Measurements from ENCODE around the gene SH3BP2. TPM values are rescaled to one million over a fixed set of nuclear protein-coding genes. Genes with fewer than 3 reads are reported as not detected.

The SH3BP2 gene
- total RNA-seq, 2 experiments from 2014 or later, result 77.0 to 80.3 TPM

DNA sequence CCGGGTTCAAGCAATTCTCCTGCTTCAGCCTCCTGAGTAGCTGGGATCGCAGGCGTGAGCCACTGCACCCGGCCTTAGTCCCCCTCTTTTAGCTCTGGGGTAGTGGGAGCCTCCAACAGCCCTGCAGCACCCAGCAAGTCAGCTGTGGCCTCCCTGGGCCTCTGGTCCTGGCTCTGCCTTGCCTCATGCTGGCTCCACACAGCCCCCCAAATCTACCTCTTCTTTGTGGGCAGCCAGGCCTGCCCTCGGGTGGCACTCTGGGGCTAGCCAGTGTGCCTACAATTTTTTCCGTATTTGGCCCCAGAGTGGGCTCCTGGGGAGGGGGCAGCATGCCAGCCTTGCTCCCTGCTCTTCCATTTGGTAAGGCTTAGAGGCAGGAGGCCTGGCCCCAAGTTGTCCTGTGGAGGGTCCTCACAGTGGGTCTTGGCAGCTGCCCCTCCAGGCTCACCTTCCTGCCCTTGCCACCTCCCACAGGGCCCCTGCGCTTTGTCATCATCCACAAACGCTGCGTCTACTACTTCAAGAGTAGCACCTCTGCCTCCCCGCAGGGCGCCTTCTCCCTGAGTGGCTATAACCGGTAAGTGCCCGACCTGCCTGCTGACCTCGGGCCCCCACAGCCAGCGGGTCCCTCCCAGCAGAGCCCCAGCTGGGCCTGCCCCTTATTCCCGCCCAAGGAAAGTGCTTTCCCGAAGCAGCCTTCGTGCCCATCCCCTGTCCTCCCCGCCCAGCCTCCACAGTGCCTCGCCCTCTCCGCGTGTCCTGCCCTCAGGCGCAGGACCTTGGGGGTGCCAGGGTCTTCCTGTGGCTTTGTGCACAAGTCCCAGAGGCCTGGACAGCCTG, 29.8 kb downstream of the SH3BP2 start:
- peaks cover 7% of the 10 kb centered on the region for H3K9me3 Mint-ChIP-seq
- H3K27me3 Mint-ChIP-seq, result no peaks in the 10 kb centered on the region
- CTCF ChIA-PET, result no interaction called here
- DNase-seq, result no peak
- no peak overlapping the region for H3K27ac Mint-ChIP-seq
- H3K4me3 Mint-ChIP-seq, result no peak overlapping the region
- POLR2A ChIA-PET, result no interaction called here
- H3K36me3 Mint-ChIP-seq (ENCODE audit: low read depth), result peaks cover 53% of the 10 kb centered on the region
- H3K4me1 Mint-ChIP-seq, result peaks cover 16% of the 10 kb centered on the region

- H3K27me3 Mint-ChIP-seq, result no peaks in the 10 kb centered on the region
- peaks cover 14% of the 10 kb centered on the region for H3K4me1 Mint-ChIP-seq
- CTCF ChIA-PET, result no interaction called here
- DNase-seq, result no peak
- POLR2A ChIA-PET, result no interaction called here
- H3K4me3 Mint-ChIP-seq, result no peak overlapping the region
- H3K27ac Mint-ChIP-seq, result no peak overlapping the region
- peaks cover 7% of the 10 kb centered on the region for H3K9me3 Mint-ChIP-seq
- H3K36me3 Mint-ChIP-seq (ENCODE audit: low read depth), result peaks cover 55% of the 10 kb centered on the region
These were observed 30.4 kb downstream of the SH3BP2 start for GRCh38 chr4:2823301-2823670.

- CTCF ChIA-PET, result no interaction called here
- H3K4me1 Mint-ChIP-seq, result peaks cover 14% of the 10 kb centered on the region
- DNase-seq, result no peak
These were observed 30.9 kb downstream of the SH3BP2 start for GRCh38 chr4:2823671-2824328.

DNA sequence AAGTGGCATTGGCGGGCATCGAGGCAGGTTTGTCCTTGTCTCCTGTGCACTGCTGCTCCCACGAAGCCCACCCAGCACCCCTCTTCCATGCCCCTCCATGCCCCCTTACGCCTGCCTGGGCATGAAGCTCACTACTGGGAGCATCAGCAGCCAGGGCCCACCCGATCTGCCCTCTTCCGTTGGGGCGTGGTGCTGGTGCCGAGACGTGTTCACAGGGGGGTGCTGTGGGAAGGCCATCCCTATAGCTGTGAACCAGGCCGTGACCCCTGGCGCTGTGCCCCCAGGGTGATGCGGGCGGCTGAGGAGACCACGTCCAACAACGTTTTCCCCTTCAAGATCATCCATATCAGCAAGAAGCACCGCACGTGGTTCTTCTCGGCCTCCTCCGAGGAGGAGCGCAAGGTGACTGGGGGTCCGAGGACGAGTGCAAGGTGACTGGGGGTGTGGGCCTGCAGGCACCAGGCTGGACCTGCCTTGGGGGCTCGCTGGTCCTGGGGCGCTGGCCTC, 31.5 kb downstream of the SH3BP2 start:
- ChIA-PET POLR2A (no interaction called here), CTCF (no interaction called here)
- no peak for DNase-seq
- H3K36me3 Mint-ChIP-seq (ENCODE audit: low read depth), result peaks cover 63% of the 10 kb centered on the region
- H3K27me3 Mint-ChIP-seq, result no peaks in the 10 kb centered on the region
- H3K9me3 Mint-ChIP-seq, result peaks cover 7% of the 10 kb centered on the region
- no peak overlapping the region for H3K27ac Mint-ChIP-seq
- no peak overlapping the region for H3K4me3 Mint-ChIP-seq
- peaks cover 10% of the 10 kb centered on the region for H3K4me1 Mint-ChIP-seq

More at GRCh38 chr4:2823671-2824328, 30.9 kb downstream of the SH3BP2 start:
- Mint-ChIP-seq H3K4me3 (no peak overlapping the region), H3K9me3 (peaks cover 7% of the 10 kb centered on the region), H3K36me3 (ENCODE audit: low read depth) (peaks cover 61% of the 10 kb centered on the region), H3K27me3 (no peaks in the 10 kb centered on the region), H3K27ac (no peak overlapping the region)
- POLR2A ChIA-PET, result no interaction called here

DNA sequence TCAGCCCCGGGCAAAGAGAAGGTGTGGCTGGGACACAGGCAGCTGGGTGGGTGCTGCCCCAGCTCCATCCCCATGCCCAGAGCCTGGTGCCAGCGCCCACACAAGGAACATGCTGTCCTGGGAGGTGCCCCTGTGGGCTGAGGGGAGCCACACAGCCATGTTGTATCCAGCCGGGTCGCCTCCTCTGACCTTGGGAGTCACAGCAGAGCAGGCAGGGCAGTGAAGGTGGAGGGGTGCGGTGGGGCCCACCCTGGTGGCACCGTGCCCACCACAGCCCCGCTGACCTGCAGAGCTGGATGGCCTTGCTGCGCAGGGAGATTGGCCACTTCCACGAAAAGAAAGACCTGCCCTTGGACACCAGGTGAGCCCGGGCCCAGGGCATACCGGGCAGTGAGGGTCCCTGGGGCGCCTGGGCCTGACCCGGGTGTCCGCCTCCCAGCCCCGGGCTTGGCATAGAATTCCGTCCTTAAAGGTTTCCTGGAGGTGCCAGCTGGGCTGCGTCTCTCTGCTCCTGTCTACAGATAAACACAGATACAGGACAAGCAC, 32.0 kb downstream of the SH3BP2 start:
- ChIA-PET CTCF (no interaction called here), POLR2A (no interaction called here)
- Mint-ChIP-seq H3K9me3 (peaks cover 7% of the 10 kb centered on the region), H3K27me3 (no peaks in the 10 kb centered on the region), H3K4me1 (peaks cover 5% of the 10 kb centered on the region), H3K36me3 (ENCODE audit: low read depth) (peaks cover 62% of the 10 kb centered on the region), H3K27ac (no peak overlapping the region), H3K4me3 (no peak overlapping the region)
- DNase-seq, result no peak

GRCh38 chr4:2825740-2826139, 32.9 kb downstream of the SH3BP2 start:
- peaks cover 7% of the 10 kb centered on the region for H3K9me3 Mint-ChIP-seq
- no peak for DNase-seq
- H3K27ac Mint-ChIP-seq, result no peak overlapping the region
- peaks cover 62% of the 10 kb centered on the region for H3K36me3 Mint-ChIP-seq (ENCODE audit: low read depth)
- H3K4me1 Mint-ChIP-seq, result peaks cover 3% of the 10 kb centered on the region
- POLR2A ChIA-PET, result no interaction called here
- CTCF ChIA-PET, result no interaction called here
- no peak overlapping the region for H3K4me3 Mint-ChIP-seq
- no peaks in the 10 kb centered on the region for H3K27me3 Mint-ChIP-seq

GRCh38 chr4:2827071-2827873, 34.4 kb downstream of the SH3BP2 start:
- Mint-ChIP-seq H3K27me3 (no peaks in the 10 kb centered on the region), H3K9me3 (peaks cover 7% of the 10 kb centered on the region), H3K4me1 (peaks cover 3% of the 10 kb centered on the region), H3K4me3 (no peak overlapping the region), H3K27ac (no peak overlapping the region), H3K36me3 (ENCODE audit: low read depth) (peaks cover 66% of the 10 kb centered on the region)
- CTCF ChIA-PET, result no interaction called here
- no peak for DNase-seq
- POLR2A ChIA-PET, result no interaction called here

DNA sequence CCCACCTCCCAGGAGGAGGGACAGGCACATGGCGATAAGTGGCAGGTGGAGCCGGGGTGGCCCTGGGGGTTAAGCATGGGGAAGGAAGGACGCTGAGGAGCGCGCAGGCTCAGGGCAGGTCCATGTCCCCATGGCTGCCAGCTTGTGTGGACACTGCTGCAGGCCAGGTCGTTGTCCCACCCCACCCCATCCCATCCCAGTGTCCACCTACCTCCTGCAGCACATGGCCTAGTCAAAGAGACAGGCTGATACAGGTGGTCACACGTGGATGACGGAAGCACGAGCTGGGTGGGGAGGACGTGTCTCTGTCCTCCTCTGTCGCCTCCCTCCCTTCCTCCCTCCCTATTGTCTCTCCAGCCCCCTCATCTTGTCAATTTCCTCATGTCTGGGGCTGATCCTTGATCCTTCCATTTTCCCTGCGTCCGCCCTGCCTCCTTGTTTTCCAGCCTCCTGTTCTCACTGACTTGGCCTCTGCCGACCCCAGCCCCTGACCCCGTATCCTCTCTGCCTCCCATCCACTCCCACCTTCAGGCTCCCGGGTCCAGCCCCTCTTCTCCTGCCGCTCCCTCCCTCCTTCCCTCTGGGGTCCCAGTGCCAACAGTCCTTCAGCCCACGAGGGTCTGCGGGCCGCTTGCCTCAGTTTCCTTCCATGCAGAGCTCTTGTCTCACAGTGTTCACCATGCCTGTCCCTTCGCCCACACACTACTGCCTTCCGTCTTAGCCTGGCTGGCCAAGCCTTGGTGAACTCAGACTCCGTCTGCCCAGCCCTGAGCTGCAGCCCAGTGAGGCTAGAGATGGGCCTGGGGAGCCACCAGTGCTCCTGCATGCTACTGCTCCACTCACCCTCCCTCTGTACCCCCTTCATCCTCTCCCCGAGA, 35.2 kb downstream of the SH3BP2 start:
- no peaks in the 10 kb centered on the region for H3K27me3 Mint-ChIP-seq
- CTCF ChIA-PET, result no interaction called here
- peaks cover 3% of the 10 kb centered on the region for H3K4me1 Mint-ChIP-seq
- H3K4me3 Mint-ChIP-seq, result no peak overlapping the region
- peaks cover 65% of the 10 kb centered on the region for H3K36me3 Mint-ChIP-seq (ENCODE audit: low read depth)
- peaks cover 7% of the 10 kb centered on the region for H3K9me3 Mint-ChIP-seq
- H3K27ac Mint-ChIP-seq, result no peak overlapping the region
- POLR2A ChIA-PET, result no interaction called here
- DNase-seq, result no peak

DNA sequence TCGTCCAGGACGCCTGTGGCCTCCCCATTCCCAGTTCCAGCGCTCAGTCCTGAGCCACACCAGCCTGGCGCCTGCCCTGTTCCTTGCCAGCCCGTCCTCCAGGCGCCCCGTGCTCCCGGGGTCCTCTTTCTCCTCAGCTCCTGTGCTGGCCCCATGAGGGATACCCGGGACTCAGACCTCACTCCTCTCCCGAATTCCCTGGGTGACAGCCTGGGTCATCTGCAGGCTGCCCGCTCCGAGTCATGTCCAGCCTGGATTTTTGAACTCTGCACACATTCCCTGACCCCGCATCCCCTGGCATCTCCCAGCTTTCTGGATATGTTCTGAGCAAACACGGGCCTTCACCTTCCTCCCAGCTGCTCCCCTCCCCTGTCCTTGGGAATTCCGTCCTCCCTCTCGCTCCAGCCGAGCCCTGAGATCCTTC, 35.9 kb downstream of the SH3BP2 start:
- H3K27me3 Mint-ChIP-seq, result no peaks in the 10 kb centered on the region
- H3K9me3 Mint-ChIP-seq, result peaks cover 7% of the 10 kb centered on the region
- no peak for DNase-seq
- CTCF ChIA-PET, result no interaction called here
- POLR2A ChIA-PET, result no interaction called here
- H3K4me1 Mint-ChIP-seq, result peaks cover 8% of the 10 kb centered on the region
- H3K27ac Mint-ChIP-seq, result no peak overlapping the region
- no peak overlapping the region for H3K4me3 Mint-ChIP-seq
- H3K36me3 Mint-ChIP-seq (ENCODE audit: low read depth), result peaks cover 65% of the 10 kb centered on the region

GRCh38 chr4:2829321-2829932, 36.5 kb downstream of the SH3BP2 start:
- CTCF ChIA-PET, result no interaction called here
- H3K27me3 Mint-ChIP-seq, result no peaks in the 10 kb centered on the region
- POLR2A ChIA-PET, result no interaction called here
- H3K9me3 Mint-ChIP-seq, result peaks cover 7% of the 10 kb centered on the region
- H3K4me1 Mint-ChIP-seq, result peaks cover 11% of the 10 kb centered on the region
- H3K4me3 Mint-ChIP-seq, result no peak overlapping the region
- no peak overlapping the region for H3K27ac Mint-ChIP-seq
- no peak for DNase-seq
- H3K36me3 Mint-ChIP-seq (ENCODE audit: low read depth), result peaks cover 59% of the 10 kb centered on the region

DNA sequence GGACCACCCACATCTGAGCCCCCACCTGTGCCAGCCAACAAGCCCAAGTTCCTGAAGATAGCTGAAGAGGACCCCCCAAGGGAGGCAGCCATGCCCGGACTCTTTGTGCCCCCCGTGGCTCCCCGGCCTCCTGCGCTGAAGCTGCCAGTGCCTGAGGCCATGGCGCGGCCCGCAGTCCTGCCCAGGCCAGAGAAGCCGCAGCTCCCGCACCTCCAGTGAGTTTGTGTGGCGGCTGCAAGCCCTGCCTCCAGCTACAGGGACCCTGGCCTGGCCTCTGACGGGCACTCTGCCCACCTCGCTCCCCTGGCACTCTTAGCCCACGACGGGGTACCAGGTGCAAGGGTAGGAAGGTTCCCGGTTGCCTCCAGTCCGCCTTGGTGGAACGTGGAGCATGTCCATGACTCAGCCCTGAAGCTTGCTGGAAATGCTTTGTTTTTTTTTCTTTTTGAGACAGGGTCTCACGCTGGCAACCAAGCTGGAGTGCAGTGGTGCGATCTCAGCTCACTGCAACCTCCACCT, 37.1 kb downstream of the SH3BP2 start:
- H3K4me1 Mint-ChIP-seq, result peaks cover 17% of the 10 kb centered on the region
- H3K4me3 Mint-ChIP-seq, result no peak overlapping the region
- H3K27me3 Mint-ChIP-seq, result no peaks in the 10 kb centered on the region
- H3K9me3 Mint-ChIP-seq, result peaks cover 7% of the 10 kb centered on the region
- no peak for DNase-seq
- POLR2A ChIA-PET, result no interaction called here
- CTCF ChIA-PET, result no interaction called here
- no peak overlapping the region for H3K27ac Mint-ChIP-seq
- H3K36me3 Mint-ChIP-seq (ENCODE audit: low read depth), result peaks cover 54% of the 10 kb centered on the region

Measured in activated CD4-positive, alpha-beta memory T cell treated with anti-CD3 and anti-CD28 coated beads, Interleukin-2, amount 10 ng/mL, durations not matched to agents 7 days and 5 days (primary cell).